Activated CD8-positive, alpha-beta T cell treated with anti-CD3 and anti-CD28 coated beads, Interleukin-2, amount 10 ng/mL, durations not matched to agents 7 days and 5 days (primary cell): ENCODE results near the gene NCBP3. TPM values are rescaled to one million over a fixed set of nuclear protein-coding genes. Genes with fewer than 3 reads are reported as not detected.
A peak's percentile ranks its signal among the peaks of the same experiment; 100 is the strongest.

Experiments
- ATAC-seq: fragments of 150-1000 bp; cut with Tn5 transposase; one replicate; pipeline ENCODE4 v1.10.0; 2021; ENCODE audit warnings: moderate library complexity
- CTCF ChIA-PET: fragments of 350-600 bp; sonication (Branson Sonifier 250); formaldehyde crosslinking; loops from one replicate; lab custom pipeline; 2021; ENCODE audit warnings: antibody characterized with exemption; lab: Charles Lee
- POLR2A ChIA-PET: fragments of 350-600 bp; sonication (Branson Sonifier 250); formaldehyde crosslinking; loops from one replicate; lab custom pipeline; 2021; ENCODE audit warnings: antibody characterized with exemption; lab: Charles Lee
- DNase-seq: peaks from one replicate; pipeline ENCODE4 v3.0.0-alpha.2; 2020
- H3K27ac Mint-ChIP-seq: one replicate; pipeline ENCODE4 v1.8.0; 2021; ENCODE audit warnings: mild to moderate bottlenecking, mixed read lengths
- H3K27me3 Mint-ChIP-seq: one replicate; pipeline ENCODE4 v1.8.0; 2021; ENCODE audit warnings: low read depth, mixed read lengths
- H3K36me3 Mint-ChIP-seq: one replicate; pipeline ENCODE4 v1.8.0; 2021; ENCODE audit warnings: low read depth, mixed read lengths
- H3K4me1 Mint-ChIP-seq: one replicate; pipeline ENCODE4 v1.8.0; 2021; ENCODE audit warnings: low read depth, mixed read lengths
- H3K4me3 Mint-ChIP-seq: one replicate; pipeline ENCODE4 v1.8.0; 2021; ENCODE audit warnings: mild to moderate bottlenecking, mixed read lengths
- H3K9me3 Mint-ChIP-seq: one replicate; pipeline ENCODE4 v1.8.0; 2022; ENCODE audit warnings: mixed read lengths; ENCODE audit not compliant: insufficient read depth
- total RNA-seq, 2 experiments: library from RNA; stranded (reverse); gene quantifications; one replicate each; pipeline ENCODE4 v1.2.3, GENCODE V29; 2021

NCBP3 gene, protein sequence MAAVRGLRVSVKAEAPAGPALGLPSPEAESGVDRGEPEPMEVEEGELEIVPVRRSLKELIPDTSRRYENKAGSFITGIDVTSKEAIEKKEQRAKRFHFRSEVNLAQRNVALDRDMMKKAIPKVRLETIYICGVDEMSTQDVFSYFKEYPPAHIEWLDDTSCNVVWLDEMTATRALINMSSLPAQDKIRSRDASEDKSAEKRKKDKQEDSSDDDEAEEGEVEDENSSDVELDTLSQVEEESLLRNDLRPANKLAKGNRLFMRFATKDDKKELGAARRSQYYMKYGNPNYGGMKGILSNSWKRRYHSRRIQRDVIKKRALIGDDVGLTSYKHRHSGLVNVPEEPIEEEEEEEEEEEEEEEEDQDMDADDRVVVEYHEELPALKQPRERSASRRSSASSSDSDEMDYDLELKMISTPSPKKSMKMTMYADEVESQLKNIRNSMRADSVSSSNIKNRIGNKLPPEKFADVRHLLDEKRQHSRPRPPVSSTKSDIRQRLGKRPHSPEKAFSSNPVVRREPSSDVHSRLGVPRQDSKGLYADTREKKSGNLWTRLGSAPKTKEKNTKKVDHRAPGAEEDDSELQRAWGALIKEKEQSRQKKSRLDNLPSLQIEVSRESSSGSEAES
- 10 to 100 TPM; 39.1 to 42.6 TPM for total RNA-seq

DNA sequence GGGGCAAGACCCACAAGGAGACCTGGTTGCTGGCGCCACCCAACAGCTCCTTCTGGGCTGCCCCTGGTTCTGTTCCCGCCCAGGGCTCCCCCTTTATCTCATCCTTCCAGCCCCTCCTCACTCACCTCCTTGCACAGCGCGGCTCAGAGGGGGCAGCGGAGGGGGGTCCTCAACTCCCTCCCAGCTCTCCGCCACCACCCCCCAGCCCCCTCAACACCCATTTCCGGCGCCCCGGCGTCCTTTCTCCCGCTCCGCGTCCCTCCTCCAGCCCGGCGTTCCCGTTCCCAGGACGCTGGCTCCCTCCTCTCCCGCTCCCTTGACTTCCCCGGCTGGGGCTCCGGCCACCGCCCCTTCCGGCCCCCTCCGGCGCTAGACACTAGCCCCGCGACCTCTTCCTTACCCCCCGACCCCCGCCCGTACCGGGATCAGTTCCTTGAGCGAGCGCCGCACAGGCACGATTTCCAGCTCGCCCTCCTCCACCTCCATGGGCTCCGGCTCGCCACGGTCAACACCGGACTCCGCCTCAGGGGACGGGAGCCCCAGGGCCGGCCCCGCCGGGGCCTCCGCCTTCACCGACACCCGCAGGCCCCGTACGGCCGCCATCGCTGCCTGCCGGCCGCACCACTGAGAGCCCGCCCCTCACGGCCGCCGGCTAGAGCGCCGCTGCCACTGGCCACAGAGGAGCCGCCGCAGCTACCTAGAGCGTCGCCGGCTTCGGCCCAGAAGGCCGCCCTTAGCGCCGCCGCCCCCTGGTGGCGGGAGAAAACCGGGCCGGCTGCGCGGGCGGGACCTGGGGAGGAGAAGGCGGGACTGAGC, at the start of gene NCBP3:
Gene NCBP3, minus strand, starts transcription at position 626 of the 816 bp plus-strand sequence. Its CDS starts 23 bp downstream, at position 603.
- CTCF ChIA-PET: interaction anchor here (0.6 to 6.3 kb wide), 40 partner anchors 9 to 230 kb away, joined by 3 to 142 read pairs (median 4); partner anchors contain the start of genes ATP2A3 and P2RX1
- Mint-ChIP-seq H3K9me3 (no peaks in the 10 kb centered on the region), H3K4me1 (peaks cover 30% of the 10 kb centered on the region), H3K36me3 (peaks cover 23% of the 10 kb centered on the region), H3K4me3 (peak within 1 kb of the TSS; percentile 94), H3K27ac (peak within 1 kb of the TSS; percentile 93), H3K27me3 (peaks cover 5% of the 10 kb centered on the region)
- DNase-seq (peak; percentile 90), ATAC-seq (peak; percentile 97)
- POLR2A ChIA-PET: interaction anchor here (0.6 to 2.3 kb wide), 12 partner anchors 11 to 298 kb away, joined by 3 to 8 read pairs (median 4); partner anchors contain the start of genes ATP2A3 and HASPIN

DNA sequence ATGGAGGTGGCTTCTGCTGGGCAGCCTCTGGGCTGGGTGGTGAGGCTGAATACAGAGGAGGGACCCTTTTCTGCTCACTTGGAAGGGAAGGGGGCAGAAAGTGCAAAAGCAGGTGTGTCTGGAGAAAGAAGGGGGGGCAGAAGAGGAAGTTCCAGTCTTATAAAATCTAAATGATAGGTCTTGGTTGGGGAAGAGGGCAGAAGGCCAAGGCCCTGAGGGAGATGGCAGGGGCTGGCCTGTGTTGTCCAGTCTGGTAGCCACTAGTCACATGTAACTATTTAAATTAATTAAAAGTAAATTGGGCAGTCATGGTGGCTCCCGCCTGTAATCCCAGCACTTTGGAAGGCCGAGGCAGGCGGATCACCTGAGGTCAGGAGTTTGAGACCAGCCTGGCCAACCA, 49.3 kb upstream of the NCBP3 start:
- CTCF ChIA-PET: interaction anchor here (0.9 to 3.2 kb wide), 3 partner anchors 18 to 68 kb away, joined by 3 to 28 read pairs (median 10); partner anchors contain the start of gene NCBP3
- Mint-ChIP-seq H3K9me3 (no peaks in the 10 kb centered on the region), H3K4me1 (peaks cover 24% of the 10 kb centered on the region), H3K27me3 (peaks cover 2% of the 10 kb centered on the region), H3K36me3 (no peaks in the 10 kb centered on the region), H3K27ac (no peak overlapping the region), H3K4me3 (no peak overlapping the region)
- ATAC-seq (no peak), DNase-seq (no peak)
- POLR2A ChIA-PET: interaction anchor here (0.7 kb wide), 1 partner anchor 1125 kb away, joined by 3 read pairs; no protein-coding TSS in a partner anchor

DNA sequence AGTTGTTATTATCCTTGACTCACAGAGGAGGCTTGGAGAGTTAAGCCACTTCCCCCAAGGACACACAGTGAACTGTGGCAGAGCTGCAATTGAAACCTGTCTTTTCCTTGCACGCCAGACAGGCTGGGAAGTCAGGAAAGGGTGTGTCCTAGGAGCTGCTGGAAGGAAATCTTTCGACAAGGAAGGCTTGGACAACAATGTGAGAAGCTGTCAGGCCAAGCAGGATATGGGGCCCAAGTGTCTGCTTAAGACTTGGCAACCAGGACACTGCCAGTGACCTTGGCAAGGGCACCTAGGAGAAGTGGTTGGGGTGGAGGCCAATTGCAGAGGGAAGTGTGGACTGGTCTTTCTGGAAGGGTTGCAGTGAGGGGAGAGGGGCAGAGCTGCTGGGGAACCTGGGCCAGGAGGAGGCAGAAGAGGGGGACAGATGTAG, 48.9 kb upstream of the NCBP3 start:
- CTCF ChIA-PET: interaction anchor here (0.8 to 3.2 kb wide), 7 partner anchors 12 to 67 kb away, joined by 3 to 28 read pairs (median 4); partner anchors contain the start of gene NCBP3
- Mint-ChIP-seq H3K9me3 (no peaks in the 10 kb centered on the region), H3K36me3 (no peaks in the 10 kb centered on the region), H3K4me3 (no peak overlapping the region), H3K4me1 (peaks cover 26% of the 10 kb centered on the region), H3K27ac (no peak overlapping the region), H3K27me3 (peaks cover 2% of the 10 kb centered on the region)
- DNase-seq: no peak
- POLR2A ChIA-PET: interaction anchor here (1.0 kb wide), 1 partner anchor 10 kb away, joined by 3 read pairs; no protein-coding TSS in a partner anchor
- no peak for ATAC-seq

DNA sequence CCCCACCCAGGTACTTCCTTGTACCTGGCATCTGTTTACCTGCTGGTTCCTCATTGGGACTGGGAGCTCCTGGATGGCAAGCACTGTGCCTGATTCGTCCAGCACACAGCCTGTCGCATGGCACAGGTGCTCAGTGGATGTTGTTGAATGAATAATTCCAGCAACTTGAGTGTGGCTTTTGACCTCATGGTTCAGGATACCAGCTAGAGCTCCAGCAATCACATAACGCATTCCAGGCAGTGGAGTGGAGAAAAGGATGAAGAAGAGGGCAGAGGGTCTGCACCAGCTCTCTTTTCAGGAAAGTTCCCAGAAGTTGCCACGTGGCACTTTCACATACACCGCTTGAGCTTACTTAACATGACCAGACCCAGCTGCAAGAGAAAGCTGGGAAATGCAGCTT, 48.1 kb upstream of the NCBP3 start:
- H3K4me1 Mint-ChIP-seq: peaks cover 26% of the 10 kb centered on the region
- CTCF ChIA-PET: interaction anchor here (0.8 to 3.2 kb wide), 8 partner anchors 13 to 157 kb away, joined by 3 to 28 read pairs (median 4); partner anchors contain the start of gene NCBP3
- no peak for ATAC-seq
- no peaks in the 10 kb centered on the region for H3K9me3 Mint-ChIP-seq
- H3K27ac Mint-ChIP-seq: peak overlapping the region; percentile 86
- H3K4me3 Mint-ChIP-seq: peak overlapping the region; percentile 73
- no peaks in the 10 kb centered on the region for H3K36me3 Mint-ChIP-seq
- no peak for DNase-seq
- POLR2A ChIA-PET: interaction anchor here (1.0 kb wide), 1 partner anchor 9 kb away, joined by 3 read pairs; no protein-coding TSS in a partner anchor
- peaks cover 2% of the 10 kb centered on the region for H3K27me3 Mint-ChIP-seq

DNA sequence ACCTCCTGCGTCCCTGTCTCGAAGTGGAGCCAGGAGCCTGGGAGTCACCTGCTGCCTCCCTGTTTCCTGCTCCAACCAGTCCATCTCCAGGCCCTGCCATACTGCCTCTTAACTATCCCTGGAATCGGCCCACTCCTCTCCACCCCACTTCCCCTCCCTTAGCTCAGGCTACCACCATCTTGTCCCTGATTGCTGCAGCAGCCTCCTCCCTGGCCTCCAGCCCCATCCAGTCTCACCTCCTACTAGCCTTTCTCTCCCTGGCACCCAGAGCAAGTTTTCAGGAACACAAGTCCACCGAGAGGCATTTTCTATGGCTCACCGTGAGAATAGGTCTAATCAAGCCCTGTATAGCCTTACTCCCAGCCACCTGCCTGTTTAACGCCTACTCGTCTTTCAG, 47.7 kb upstream of the NCBP3 start:
- CTCF ChIA-PET: interaction anchor here (1.1 to 3.2 kb wide), 8 partner anchors 13 to 156 kb away, joined by 3 to 28 read pairs (median 4); partner anchors contain the start of gene NCBP3
- Mint-ChIP-seq H3K36me3 (no peaks in the 10 kb centered on the region), H3K4me3 (peak overlapping the region; percentile 73), H3K27me3 (peaks cover 2% of the 10 kb centered on the region), H3K9me3 (no peaks in the 10 kb centered on the region), H3K27ac (peak overlapping the region; percentile 86), H3K4me1 (peaks cover 26% of the 10 kb centered on the region)
- ATAC-seq (no peak), DNase-seq (no peak)
- POLR2A ChIA-PET: no interaction called here

DNA sequence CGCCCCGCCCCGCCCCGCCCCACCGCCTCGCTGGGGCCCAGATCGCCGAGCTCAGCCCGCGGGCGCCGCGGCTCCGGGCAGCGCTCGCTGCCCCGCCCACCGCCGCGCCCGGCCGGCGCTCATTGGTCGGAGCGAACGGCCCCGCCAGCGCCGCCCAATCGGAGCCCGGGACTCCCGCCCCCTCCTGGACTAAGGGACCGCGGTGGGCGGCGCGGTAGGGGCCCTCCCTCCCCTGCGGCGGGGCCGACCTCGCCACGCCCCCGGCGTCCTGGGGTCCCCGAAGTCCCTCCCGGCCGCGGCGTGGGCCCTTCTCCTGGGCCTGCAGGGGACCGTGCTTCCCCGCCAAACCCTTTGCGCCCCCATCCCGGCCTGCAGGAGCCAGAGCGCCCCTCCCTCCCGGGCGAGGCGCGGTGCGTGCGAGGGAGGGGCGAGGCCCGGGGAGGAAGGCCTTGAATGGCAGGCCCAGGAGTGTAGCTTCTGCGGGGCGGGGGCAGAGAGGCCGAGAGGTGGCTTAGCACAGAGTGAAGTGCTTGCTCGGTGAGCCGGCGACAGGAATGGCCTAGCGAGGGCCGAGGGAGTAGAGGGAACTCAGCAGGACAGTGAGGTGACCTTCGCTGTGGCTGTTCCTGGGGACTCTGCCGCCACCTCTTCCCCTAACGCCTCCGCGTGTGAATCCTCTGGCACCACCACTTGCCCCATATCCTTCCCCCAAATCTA, 47.1 kb upstream of the NCBP3 start, which contains the start of gene CAMKK1:
Gene CAMKK1, minus strand, starts transcription at position 51 of the 717 bp plus-strand sequence. CDS start 7,366 bp downstream, outside the sequence.
- ChIA-PET CTCF (interaction anchor here (0.8 to 3.2 kb wide), 5 partner anchors 14 to 154 kb away, joined by 4 to 28 read pairs (median 4); no protein-coding TSS in a partner anchor), POLR2A (no interaction called here)
- Mint-ChIP-seq H3K4me1 (peaks cover 26% of the 10 kb centered on the region), H3K36me3 (no peaks in the 10 kb centered on the region), H3K27ac (peak within 1 kb of the TSS; percentile 86), H3K4me3 (peak within 1 kb of the TSS; percentile 79), H3K27me3 (peaks cover 2% of the 10 kb centered on the region), H3K9me3 (no peaks in the 10 kb centered on the region)
- ATAC-seq: peak; percentile 88
- peak; percentile 91 for DNase-seq

DNA sequence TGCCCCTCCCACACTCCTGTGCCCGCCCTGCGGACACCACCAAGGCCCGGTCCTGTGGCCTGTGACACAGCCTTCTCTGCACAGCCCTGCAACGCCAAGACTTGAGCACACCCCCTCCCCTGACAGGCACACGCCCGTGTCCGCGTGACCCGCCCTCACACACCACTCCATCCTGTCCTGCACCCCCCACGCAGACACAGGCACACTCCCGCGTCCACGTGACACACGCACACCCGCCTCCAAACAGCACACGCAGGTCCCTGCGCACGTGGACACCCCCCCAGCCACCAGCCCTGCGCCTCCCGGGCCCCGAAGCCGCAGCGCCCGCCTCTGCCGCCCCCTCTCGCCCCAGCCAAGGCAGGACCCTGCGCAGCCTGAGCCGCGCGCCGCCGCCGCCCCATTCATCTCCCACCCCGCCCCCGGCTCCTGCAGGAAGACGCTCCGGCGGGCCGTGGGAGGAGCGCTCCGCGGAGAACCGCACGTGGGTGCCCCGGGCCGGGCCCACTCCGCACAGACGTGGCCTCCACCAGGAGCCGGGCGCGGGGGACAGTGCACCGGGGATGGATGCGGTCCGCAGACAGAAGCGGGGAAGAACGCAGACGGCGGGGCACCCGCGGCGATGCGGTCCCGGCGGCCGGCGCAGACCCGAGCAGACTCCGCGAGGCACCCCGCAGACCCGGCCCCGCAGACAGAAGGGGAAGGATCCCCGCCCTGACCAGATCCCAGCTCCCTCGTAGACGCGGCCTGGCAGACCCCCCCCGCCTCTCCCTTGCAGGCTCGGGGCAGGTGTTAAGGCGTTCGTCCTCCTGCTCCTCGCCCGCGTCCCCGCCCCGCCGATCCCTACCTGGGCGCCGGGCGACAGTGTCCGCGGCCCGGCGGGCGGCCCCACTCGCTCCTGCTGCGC, 46.3 kb upstream of the NCBP3 start:
- POLR2A ChIA-PET: no interaction called here
- peak; percentile 82 for DNase-seq
- ATAC-seq: peak; percentile 44
- H3K9me3 Mint-ChIP-seq: no peaks in the 10 kb centered on the region
- H3K27me3 Mint-ChIP-seq: peaks cover 2% of the 10 kb centered on the region
- CTCF ChIA-PET: interaction anchor here (0.8 to 3.2 kb wide), 4 partner anchors 21 to 153 kb away, joined by 4 to 28 read pairs (median 5); no protein-coding TSS in a partner anchor
- H3K4me1 Mint-ChIP-seq: peaks cover 32% of the 10 kb centered on the region
- H3K36me3 Mint-ChIP-seq: no peaks in the 10 kb centered on the region
- H3K4me3 Mint-ChIP-seq: peak overlapping the region; percentile 79
- peak overlapping the region; percentile 60 for H3K27ac Mint-ChIP-seq

DNA sequence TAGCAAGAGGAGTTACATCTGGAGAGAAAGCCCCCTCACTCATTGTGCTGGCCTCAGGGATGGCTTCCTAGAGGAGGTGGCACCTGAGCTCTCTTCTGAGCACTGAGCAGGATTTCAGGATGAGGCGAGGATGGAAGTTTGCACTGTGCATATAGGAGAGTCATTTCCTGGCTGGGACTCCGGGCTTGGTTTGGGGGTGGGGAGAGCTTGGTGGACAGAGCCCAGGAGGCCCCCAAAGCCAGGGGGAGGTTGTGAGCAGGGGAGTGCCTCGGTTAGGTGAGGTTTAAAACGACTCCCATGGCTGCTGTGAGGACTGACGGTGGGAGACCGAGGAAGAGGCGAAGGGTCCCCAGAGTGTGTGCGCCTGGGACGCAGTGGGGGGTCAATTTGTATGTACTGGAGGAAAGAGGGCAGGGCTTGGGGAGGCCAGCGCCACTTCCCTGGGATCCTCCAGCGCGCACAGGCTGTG, 45.6 kb upstream of the NCBP3 start:
- ATAC-seq: no peak
- Mint-ChIP-seq H3K4me3 (peak overlapping the region; percentile 79), H3K4me1 (peaks cover 38% of the 10 kb centered on the region), H3K27ac (no peak overlapping the region), H3K36me3 (no peaks in the 10 kb centered on the region), H3K9me3 (no peaks in the 10 kb centered on the region), H3K27me3 (peaks cover 2% of the 10 kb centered on the region)
- DNase-seq: no peak
- POLR2A ChIA-PET: no interaction called here
- CTCF ChIA-PET: no interaction called here

DNA sequence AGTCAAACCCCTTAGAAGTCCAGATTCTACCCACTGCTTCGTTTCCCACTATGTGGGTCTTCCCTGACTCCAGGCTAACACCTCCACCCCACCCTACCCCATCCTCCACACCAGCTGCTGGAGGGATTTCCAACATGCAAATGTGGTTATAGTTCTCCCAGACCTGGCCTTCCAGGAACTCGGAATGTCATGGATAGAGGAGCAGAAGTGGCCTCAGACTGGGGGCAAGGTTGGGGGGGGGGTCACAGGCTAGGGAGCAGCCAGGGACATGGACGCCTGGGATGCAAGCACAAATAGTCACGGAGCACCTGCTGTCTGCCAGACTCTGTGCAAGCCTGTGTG, 44.8 kb upstream of the NCBP3 start:
- H3K4me3 Mint-ChIP-seq: no peak overlapping the region
- peaks cover 47% of the 10 kb centered on the region for H3K4me1 Mint-ChIP-seq
- DNase-seq (no peak), ATAC-seq (no peak)
- no peak overlapping the region for H3K27ac Mint-ChIP-seq
- POLR2A ChIA-PET: interaction anchor here (1.1 kb wide), 1 partner anchor 44 kb away, joined by 3 read pairs; the partner anchor contains the start of gene NCBP3
- no peaks in the 10 kb centered on the region for H3K9me3 Mint-ChIP-seq
- H3K27me3 Mint-ChIP-seq: peaks cover 2% of the 10 kb centered on the region
- CTCF ChIA-PET: interaction anchor here (1.3 kb wide), 1 partner anchor 27 kb away, joined by 5 read pairs; no protein-coding TSS in a partner anchor
- H3K36me3 Mint-ChIP-seq: no peaks in the 10 kb centered on the region
